GM19397 (cell line): ENCODE measurements around the gene CEMP1.
"Not testable (repeated sequence)": the region's sequence is repeated elsewhere in the genome, so short reads cannot be mapped to it uniquely, and the experiment has no call there.

ENCODE experiments used
- ATAC-seq: cut with Tn5 transposase; IDR thresholded peaks from one replicate; pipeline ENCODE4 v1.9.1; 2021; ENCODE audit warnings: mild to moderate bottlenecking, moderate library complexity; ENCODE audit not compliant: unreplicated experiment

The CEMP1 gene, protein sequence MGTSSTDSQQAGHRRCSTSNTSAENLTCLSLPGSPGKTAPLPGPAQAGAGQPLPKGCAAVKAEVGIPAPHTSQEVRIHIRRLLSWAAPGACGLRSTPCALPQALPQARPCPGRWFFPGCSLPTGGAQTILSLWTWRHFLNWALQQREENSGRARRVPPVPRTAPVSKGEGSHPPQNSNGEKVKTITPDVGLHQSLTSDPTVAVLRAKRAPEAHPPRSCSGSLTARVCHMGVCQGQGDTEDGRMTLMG

GRCh38 chr16:2531371-2531695 is at the start of gene CEMP1:
Gene CEMP1 (minus strand): TSS chr16:2531408. CDS start chr16:2531073, 335 bp downstream.
- ATAC-seq = no peak

DNA sequence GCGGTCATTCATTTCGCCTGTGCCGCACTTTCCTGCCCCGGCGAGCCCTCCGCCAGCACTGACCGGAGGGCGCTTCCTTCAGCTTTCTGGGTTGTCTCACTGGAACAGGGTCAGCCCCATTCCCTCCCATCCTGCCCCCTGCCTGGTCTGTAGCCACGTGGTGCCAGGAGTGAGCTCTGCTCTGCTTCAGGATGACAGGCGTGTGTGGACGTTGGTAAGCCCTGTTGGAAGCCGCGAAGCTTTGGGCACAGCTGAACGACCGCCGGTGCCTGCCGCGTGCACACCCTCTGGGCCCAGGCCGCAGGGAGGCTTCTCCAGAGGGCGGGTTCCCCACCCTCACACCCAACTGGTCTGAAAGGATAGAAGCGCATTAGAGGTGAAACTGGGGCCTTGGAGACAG is 49.6 kb upstream of the CEMP1 start:
- not testable (repeated sequence) for ATAC-seq

GRCh38 chr16:2580143-2580542 is 48.9 kb upstream of the CEMP1 start:
- not testable (repeated sequence) for ATAC-seq

- not testable (repeated sequence) for ATAC-seq
Measured at GRCh38 chr16:2578905-2579304, 47.7 kb upstream of the CEMP1 start.

- ATAC-seq = not testable (repeated sequence)
Measured at GRCh38 chr16:2577044-2577443, 45.8 kb upstream of the CEMP1 start.

GRCh38 chr16:2575839-2576238 is 44.6 kb upstream of the CEMP1 start:
- not testable (repeated sequence) for ATAC-seq

- ATAC-seq = not testable (repeated sequence)
Measured at GRCh38 chr16:2572704-2573103, 41.5 kb upstream of the CEMP1 start.

DNA sequence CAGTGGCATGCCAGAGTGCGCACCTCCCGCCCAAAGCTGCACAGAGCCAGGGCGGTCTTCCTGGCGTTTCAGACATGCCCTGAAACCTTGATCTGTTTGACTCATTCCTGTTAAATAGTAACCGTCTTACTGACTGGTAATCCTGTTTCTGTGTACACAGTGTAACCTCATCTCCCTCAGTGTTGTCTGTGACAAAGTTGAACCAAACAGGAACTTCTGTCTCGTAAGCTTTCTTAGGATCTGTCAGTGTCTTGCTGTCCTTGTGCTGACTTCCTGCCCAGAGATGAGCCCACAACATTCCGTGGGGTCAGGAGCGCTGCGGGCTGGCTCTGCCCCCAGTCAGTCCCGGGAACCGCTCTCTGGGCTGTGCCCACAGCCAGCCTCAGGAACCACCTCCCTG is 37.4 kb upstream of the CEMP1 start:
- not testable (repeated sequence) for ATAC-seq

- not testable (repeated sequence) for ATAC-seq
Measured at GRCh38 chr16:2567506-2567905, 36.3 kb upstream of the CEMP1 start.

- ATAC-seq = peak; percentile 73
Measured at GRCh38 chr16:2560798-2561133, 29.6 kb upstream of the CEMP1 start.

- ATAC-seq = peak; percentile 32
Measured at GRCh38 chr16:2560131-2560797, 29.1 kb upstream of the CEMP1 start.

- ATAC-seq = not testable (repeated sequence)
Measured at GRCh38 chr16:2557150-2557549, 25.9 kb upstream of the CEMP1 start.

GRCh38 chr16:2554709-2555425 is 23.7 kb upstream of the CEMP1 start:
- ATAC-seq = not testable (repeated sequence)

DNA sequence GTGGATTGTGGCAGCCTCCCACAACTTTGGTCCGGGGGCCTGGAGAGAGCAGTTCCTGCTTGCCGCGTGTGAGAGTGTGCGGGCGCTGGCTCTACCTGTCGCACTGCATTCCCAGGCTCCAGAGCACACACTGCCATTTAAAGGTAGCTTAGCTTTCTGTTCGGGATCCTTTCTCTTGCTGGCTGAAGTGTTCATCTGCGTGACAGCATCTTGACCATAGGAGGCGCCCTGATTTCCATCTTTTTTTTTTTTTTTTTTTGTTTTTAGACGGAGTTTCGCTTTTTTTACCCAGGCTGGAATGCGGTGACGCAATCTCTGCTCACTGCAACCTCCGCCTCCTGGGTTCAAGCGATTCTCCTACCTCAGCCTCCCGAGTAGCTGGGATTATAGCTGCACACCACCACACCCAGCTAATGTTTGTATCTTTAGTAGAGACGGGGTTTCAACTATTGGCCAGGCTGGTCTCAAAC is 20.2 kb upstream of the CEMP1 start:
- not testable (repeated sequence) for ATAC-seq

GRCh38 chr16:2550283-2550878 is 19.2 kb upstream of the CEMP1 start:
- not testable (repeated sequence) for ATAC-seq

GRCh38 chr16:2543771-2544170 is 12.6 kb upstream of the CEMP1 start:
- ATAC-seq = not testable (repeated sequence)

DNA sequence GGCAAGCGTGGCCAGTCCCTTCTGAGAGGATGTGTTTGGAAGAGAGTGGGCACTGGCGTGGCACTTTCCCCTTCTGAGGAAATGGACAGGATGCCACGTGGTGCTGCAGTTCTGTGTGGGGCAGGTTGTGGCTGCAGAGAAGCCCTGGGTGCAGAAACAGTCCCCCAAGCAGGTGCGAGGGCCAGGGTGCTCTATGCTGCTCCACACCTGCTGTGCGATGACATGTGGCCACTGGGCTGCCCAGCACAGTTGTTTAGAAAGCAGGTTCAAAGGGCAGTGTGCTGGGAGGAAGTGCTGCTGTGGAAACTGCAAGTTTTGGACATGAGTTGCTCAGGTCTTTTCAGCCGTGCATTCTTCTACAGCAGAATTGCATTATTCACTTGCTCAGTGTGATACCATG is 10.2 kb upstream of the CEMP1 start:
- ATAC-seq = not testable (repeated sequence)

DNA sequence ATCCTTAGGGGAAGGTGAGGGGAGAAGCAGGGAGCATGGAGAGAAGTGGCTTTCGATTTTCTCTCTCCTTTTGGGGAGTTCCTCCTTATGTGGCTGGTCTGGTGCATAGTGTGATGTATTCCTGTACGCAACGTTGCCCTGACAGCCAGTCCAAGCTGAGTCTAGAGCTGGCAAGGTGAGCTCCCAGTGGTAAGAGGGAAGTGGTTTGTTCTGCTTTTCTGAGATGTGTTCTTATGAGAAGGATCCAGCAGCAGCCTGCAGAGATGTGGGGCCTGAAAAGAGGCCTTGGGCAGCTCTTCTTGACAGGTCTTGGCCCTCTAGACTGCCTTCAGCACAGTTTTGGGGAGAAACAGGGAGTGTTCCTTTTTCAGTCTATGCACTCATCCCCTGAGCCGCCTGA is 9.7 kb upstream of the CEMP1 start:
- ATAC-seq = not testable (repeated sequence)

DNA sequence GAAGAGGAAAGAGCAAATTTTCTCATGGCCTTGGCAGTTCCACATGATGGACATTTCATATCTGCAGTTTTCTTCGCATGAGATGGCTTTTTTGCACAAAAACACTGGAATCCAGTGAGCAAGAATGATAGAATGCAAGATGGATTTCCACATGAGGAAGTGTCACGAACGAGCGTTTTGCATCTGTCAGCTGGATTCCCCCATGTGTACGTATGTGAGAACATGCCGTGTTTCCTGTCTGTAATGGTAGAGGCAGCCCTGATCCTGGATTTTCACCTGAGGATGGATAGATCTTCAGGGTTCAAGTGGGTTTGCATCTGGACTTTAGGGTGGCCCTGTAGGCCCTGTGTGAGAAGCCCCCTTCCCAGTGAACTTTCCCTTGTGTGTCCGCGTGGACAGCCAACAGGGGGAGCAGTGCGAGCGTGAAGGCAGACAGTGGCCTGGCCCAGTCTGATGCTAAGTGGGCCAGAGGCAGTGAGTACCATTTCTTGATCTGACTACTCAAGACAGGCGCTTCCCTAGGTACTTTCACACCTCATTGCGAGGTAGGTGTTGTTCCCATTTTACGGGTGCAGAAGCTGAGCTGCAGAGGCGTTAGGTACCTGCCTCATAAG is 8.7 kb upstream of the CEMP1 start:
- not testable (repeated sequence) for ATAC-seq

DNA sequence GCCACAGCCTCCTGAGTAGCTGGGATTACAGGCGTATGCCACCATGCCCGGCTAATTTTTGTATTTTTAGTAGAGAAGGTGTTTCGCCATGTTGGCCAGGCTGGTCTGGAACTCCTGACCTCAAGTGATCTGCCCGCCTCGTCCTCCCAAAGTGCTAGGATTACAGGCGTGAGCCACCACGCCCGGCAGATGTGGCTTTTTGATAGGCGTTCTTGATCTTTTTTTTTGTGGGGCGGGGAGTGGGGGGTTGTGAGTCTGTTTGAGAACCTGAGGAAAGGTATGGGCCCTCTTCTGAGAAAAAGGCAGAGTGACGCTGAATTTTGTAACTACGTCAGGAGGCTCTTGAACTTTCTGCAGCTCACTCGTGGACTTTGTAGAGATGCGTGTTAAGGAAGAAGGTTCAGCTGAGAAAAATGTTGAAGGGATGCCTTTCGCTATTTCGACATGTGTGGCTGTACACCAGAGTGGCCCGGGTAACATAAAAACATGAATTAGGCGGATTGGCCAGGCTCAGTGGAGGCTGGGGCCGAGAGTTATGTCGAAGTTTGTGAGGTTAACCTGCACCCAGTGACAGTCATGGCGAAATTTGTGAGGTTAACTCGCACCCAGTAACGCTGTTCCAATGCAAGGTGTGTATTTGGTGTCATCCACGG is 8.1 kb upstream of the CEMP1 start:
- not testable (repeated sequence) for ATAC-seq
